BJ (cell line): ENCODE results near the gene HOMER3. TPM values are rescaled to one million over a fixed set of nuclear protein-coding genes. Genes with fewer than 3 reads are reported as not detected.

ENCODE experiments used
- CTCF ChIA-PET: fragments of 350-600 bp; formaldehyde crosslinking; extraction: SDS; loops from one replicate; lab custom pipeline; 2021; ENCODE audit warnings: antibody characterized with exemption, inconsistent platforms; lab: Yijun Ruan, JAX
- POLR2A ChIA-PET: fragments of 300-600 bp; sonication (Branson Sonifier 250); formaldehyde crosslinking; extraction: SDS; loops from one replicate; lab custom pipeline; 2021; ENCODE audit warnings: antibody characterized with exemption; lab: Charles Lee
- DNase-seq: peaks from one replicate; pipeline ENCODE4 v3.0.0-alpha.2; 2011; ENCODE audit warnings: low read depth
- H3K27me3 ChIP-seq: 2 replicates; pipeline ENCODE4 v1.6.0; 2011; ENCODE audit warnings: low read length; ENCODE audit not compliant: control insufficient read depth, insufficient read depth
- H3K36me3 ChIP-seq: 2 replicates; pipeline ENCODE4 v1.5.1; 2011; ENCODE audit warnings: low read length; ENCODE audit not compliant: control insufficient read depth, insufficient read depth
- H3K4me3 ChIP-seq: 2 replicates; pipeline ENCODE4 v1.5.1; 2011; ENCODE audit warnings: low read depth, mild to moderate bottlenecking, control low read depth, low read length
- CTCF ChIP-seq: IDR thresholded peaks from 2 replicates; pipeline ENCODE4 v1.5.1; 2011; ENCODE audit warnings: low read depth, mild to moderate bottlenecking, control low read depth, inconsistent platforms, low read length, moderate library complexity; ENCODE audit not compliant: insufficient read depth
- polyA plus RNA-seq: library from polyadenylated mRNA; depleted of rRNA; stranded (reverse); fragments of >200 nt; gene quantifications from 2 replicates; pipeline ENCODE4 v1.2.3, GENCODE V29; 2011

Gene HOMER3
- polyA plus RNA-seq, 1 experiment, result 55.3 TPM

- Histone ChIP-seq H3K36me3 (peaks cover 38% of the 10 kb centered on the region), H3K4me3 (no peak overlapping the region), H3K27me3 (no peaks in the 10 kb centered on the region)
- DNase-seq, result no peak
- TF ChIP-seq CTCF, result no peak
- POLR2A ChIA-PET, result no interaction called here
- CTCF ChIA-PET, result interaction anchor here (1.2 kb wide), 1 partner anchor 55 kb away, joined by 3 read pairs; no protein-coding TSS in a partner anchor
Measured at GRCh38 chr19:18931316-18932162, 9.5 kb downstream of the HOMER3 start.

GRCh38 chr19:18929311-18929710 lies 11.7 kb downstream of the HOMER3 start:
- TF ChIP-seq CTCF, result no peak
- no peak overlapping the region for H3K4me3 ChIP-seq
- ChIA-PET CTCF (interaction anchor here (1.0 kb wide), 1 partner anchor 10 kb away, joined by 3 read pairs; the partner anchor contains the start of genes COPE and DDX49), POLR2A (no interaction called here)
- H3K36me3 ChIP-seq, result peaks cover 47% of the 10 kb centered on the region
- no peak for DNase-seq
- no peaks in the 10 kb centered on the region for H3K27me3 ChIP-seq

GRCh38 chr19:18928018-18928805 lies 12.8 kb downstream of the HOMER3 start:
- no peaks in the 10 kb centered on the region for H3K27me3 ChIP-seq
- ChIA-PET CTCF (interaction anchor here (1.0 to 1.3 kb wide), 3 partner anchors 9 to 58 kb away, joined by 3 read pairs; partner anchors contain the start of genes COPE and DDX49), POLR2A (no interaction called here)
- no peak overlapping the region for H3K4me3 ChIP-seq
- TF ChIP-seq CTCF, result no peak
- peaks cover 40% of the 10 kb centered on the region for H3K36me3 ChIP-seq
- DNase-seq, result no peak

- H3K36me3 ChIP-seq, result peaks cover 43% of the 10 kb centered on the region
- no peak for TF ChIP-seq CTCF
- no peaks in the 10 kb centered on the region for H3K27me3 ChIP-seq
- no peak overlapping the region for H3K4me3 ChIP-seq
- no peak for DNase-seq
- ChIA-PET POLR2A (no interaction called here), CTCF (interaction anchor here (1.3 to 1.4 kb wide), 2 partner anchors 9 to 62 kb away, joined by 4 to 5 read pairs; no protein-coding TSS in a partner anchor)
Measured at GRCh38 chr19:18924684-18925213, 16.3 kb downstream of the HOMER3 start.
